ENCODE results near the gene CIDEB. TPM values are rescaled to one million over a fixed set of nuclear protein-coding genes. Genes with fewer than 3 reads are reported as not detected.

Gene CIDEB
- total and polyA plus RNA-seq, 2 of the 4 experiments (the other 2 are of a cell fraction): under 0.01 to 0.19 TPM

GRCh38 chr14:24331731-24332267 is 24.0 kb upstream of the CIDEB start:
- H3K18ac ChIP-seq (ENCODE audit: low read depth, low read length): no peak overlapping the region
- H3K27ac ChIP-seq (ENCODE audit: insufficient read depth, low read length): no peak overlapping the region
- no peak overlapping the region for H3K4ac ChIP-seq (ENCODE audit: low read depth, low read length)
- H2BK15ac ChIP-seq (ENCODE audit: low read depth, low read length): no peak overlapping the region
- no peak overlapping the region for H3K23ac ChIP-seq (ENCODE audit: low read depth, low read length)
- H2BK20ac ChIP-seq (ENCODE audit: low read depth, low read length): no peak overlapping the region
- H2AK9ac ChIP-seq (replicated peaks; ENCODE audit: low read depth, low read length, poor library complexity): no peak overlapping the region
- dilution Hi-C loops (cut with HindIII; ENCODE audit: low sequenced_read_pairs, unreplicated experiment) (no loop called here), in situ Hi-C loops (cut with MboI; ENCODE audit: low sequenced_read_pairs) (loop anchor here (5.0 kb wide), 1 partner anchor 106 kb away; no protein-coding TSS in a partner anchor), intact Hi-C loops (cut with micrococcal nuclease) (no loop called here)
- no peak for ATAC-seq (ENCODE audit: low read depth)
- H2BK120ac ChIP-seq (ENCODE audit: low read depth, low read length): no peak overlapping the region
- H4K8ac ChIP-seq (ENCODE audit: low read depth in 2 of 2, low read length in 2 of 2): no peak overlapping the region
- H2AK5ac ChIP-seq (ENCODE audit: low read depth, low read length): no peak overlapping the region
- no peaks in the 10 kb centered on the region; the same call in 1 of the 2 replicates for H3K9me1 ChIP-seq (ENCODE audit: insufficient read depth, low read length)
- no peak overlapping the region for H4K5ac ChIP-seq (ENCODE audit: low read depth, low read length)
- no peak overlapping the region for H3K4me3 ChIP-seq (ENCODE audit: insufficient read depth, low read depth, low read length)
- ChIA-PET CTCF (interaction anchor here (0.6 to 5.6 kb wide), 8 partner anchors 10 to 110 kb away, joined by 3 to 63 read pairs (median 8); partner anchors contain the start of genes CBLN3 and KHNYN), POLR2A (ENCODE audit: unreplicated experiment) (no interaction called here)
- no peaks in the 10 kb centered on the region for H3K36me3 ChIP-seq (ENCODE audit: control insufficient read depth, insufficient read depth, low read length)
- H3K9me3 ChIP-seq (ENCODE audit: control insufficient read depth, insufficient read depth, low read length): no peaks in the 10 kb centered on the region
- H3K27me3 ChIP-seq (ENCODE audit: control insufficient read depth, insufficient read depth, low read length): peaks cover 37% of the 10 kb centered on the region
- peaks cover 3% of the 10 kb centered on the region; the same call in 1 of the 2 replicates for H3K4me1 ChIP-seq (ENCODE audit: control insufficient read depth, insufficient read depth, low read length)
- H3K14ac ChIP-seq (replicated peaks; ENCODE audit: low read depth, low read length): no peak overlapping the region
- no peak for DNase-seq
- H3K9ac ChIP-seq (ENCODE audit: low read depth, low read length): no peak overlapping the region
- no peaks in the 10 kb centered on the region for H3K79me1 ChIP-seq (ENCODE audit: low read depth in 1 of 2, low read length in 2 of 2)
- H4K91ac ChIP-seq (ENCODE audit: insufficient read depth, low read depth, low read length): no peak overlapping the region
- peak overlapping the region; percentile 91 for H2AFZ ChIP-seq (replicated peaks; ENCODE audit: low read length, poor library complexity)
- no peak overlapping the region for H3K56ac ChIP-seq (ENCODE audit: extremely low read depth, insufficient read depth, low read length)
- no peak overlapping the region for H3K4me2 ChIP-seq (ENCODE audit: low read depth, low read length)
- no peak overlapping the region for H2BK5ac ChIP-seq (ENCODE audit: low read depth, low read length, poor library complexity, severe bottlenecking)
- no TSS peak for BruUV-seq (replicated peaks)
- TF ChIP-seq MAFK (IDR thresholded peaks at IDR 0.05; ENCODE audit: low read depth, low read length): no peak
- no peak for TF ChIP-seq SMC3 (IDR thresholded peaks at IDR 0.05; ENCODE audit: low read depth, low read length)
- TF ChIP-seq ELK1 (IDR thresholded peaks at IDR 0.05; ENCODE audit: borderline replicate concordance, low read depth, low read length): no peak
- TF ChIP-seq CEBPB (IDR thresholded peaks at IDR 0.05; ENCODE audit: low read depth, low read length): no peak
- TF ChIP-seq MXI1 (IDR thresholded peaks at IDR 0.05; ENCODE audit: borderline replicate concordance, low read depth, low read length): no peak
- TF ChIP-seq RFX5 (IDR thresholded peaks at IDR 0.05; ENCODE audit: low read depth, low read length): no peak
- TF ChIP-seq CHD1 (IDR thresholded peaks at IDR 0.05; ENCODE audit: low read depth, low read length): no peak
- no peak for TF ChIP-seq FOS (IDR thresholded peaks at IDR 0.05; ENCODE audit: low read depth, low read length)
- TF ChIP-seq NFE2L2 (IDR thresholded peaks at IDR 0.05; ENCODE audit: low read depth, low read length): no peak
- TF ChIP-seq BHLHE40 (IDR thresholded peaks at IDR 0.05; ENCODE audit: low read depth, low read length): no peak
- no peak for TF ChIP-seq MAZ (IDR thresholded peaks at IDR 0.05; ENCODE audit: borderline replicate concordance, low read depth, low read length)
- no peak for TF ChIP-seq POLR2A (IDR thresholded peaks at IDR 0.05; ENCODE audit: low read depth, low read length)
- TF ChIP-seq USF2 (IDR thresholded peaks at IDR 0.05; ENCODE audit: low read depth, low read length): no peak
- no peak for TF ChIP-seq RAD21 (IDR thresholded peaks at IDR 0.05; ENCODE audit: low read length)
- H4K20me1 ChIP-seq (ENCODE audit: insufficient read depth, low read length): no peaks in the 10 kb centered on the region
- 59% methylated on average over 19 of the region's 26 CpGs; no CpG with 5 or more reads in 1 of the 2 experiments for WGBS, 2 experiments (ENCODE audit: extremely low coverage in 2 of 2, insufficient read length in 1 of 2)
